ENCODE results near the gene PHACTR1. TPM values are rescaled to one million over a fixed set of nuclear protein-coding genes. Genes with fewer than 3 reads are reported as not detected.

Gene PHACTR1
- total and polyA plus RNA-seq, 4 experiments from 2014 or later = 0.03 to 0.44 (median 0.42) TPM

GRCh38 chr6:13183415-13184088 is 467.0 kb downstream of the PHACTR1 start:
- intact Hi-C loops (cut with micrococcal nuclease) = no loop called here
- Mint-ChIP-seq H3K4me3 (no peak overlapping the region), H3K36me3 (no peaks in the 10 kb centered on the region), H3K4me1 (peaks cover 0 to 2% (median 0%) of the 10 kb centered on the region in 4 donors), H3K27me3 (peaks cover 18 to 24% of the 10 kb centered on the region in 2 donors), H3K9me3 (peaks cover 0 to 1% (median 0%) of the 10 kb centered on the region in 8 donors), H3K27ac (no peak overlapping the region)
- no peaks in the 10 kb centered on the region for H3K9me3 ChIP-seq (ENCODE audit: control insufficient read depth in 1 of 2, low read length in 2 of 2)
- no peak overlapping the region for H3K4me3 ChIP-seq (ENCODE audit: low read length in 2 of 2)
- POLR2A ChIA-PET (ENCODE audit: partially characterized antibody) = no interaction called here
- no peak for DNase-seq
- H3K4me1 ChIP-seq (ENCODE audit: insufficient read depth, low read length) = no peaks in the 10 kb centered on the region
- no peaks in the 10 kb centered on the region for H3K27me3 ChIP-seq (ENCODE audit: insufficient read depth, low read length)
- H3K36me3 ChIP-seq (ENCODE audit: insufficient read depth, low read length) = no peaks in the 10 kb centered on the region
- CTCF ChIA-PET (ENCODE audit: partially characterized antibody) = no interaction called here
- no peak overlapping the region for H3K27ac ChIP-seq (ENCODE audit: low read depth, low read length)

GRCh38 chr6:13184089-13184468 is 467.5 kb downstream of the PHACTR1 start:
- H3K36me3 ChIP-seq (ENCODE audit: insufficient read depth, low read length) = no peaks in the 10 kb centered on the region
- CTCF ChIA-PET (ENCODE audit: partially characterized antibody) = no interaction called here
- POLR2A ChIA-PET (ENCODE audit: partially characterized antibody) = no interaction called here
- H3K27me3 ChIP-seq (ENCODE audit: insufficient read depth, low read length) = no peaks in the 10 kb centered on the region
- peaks cover 18 to 24% of the 10 kb centered on the region in 2 donors for H3K27me3 Mint-ChIP-seq
- DNase-seq = no peak
- H3K27ac Mint-ChIP-seq = no peak overlapping the region
- H3K4me1 ChIP-seq (ENCODE audit: insufficient read depth, low read length) = no peaks in the 10 kb centered on the region
- intact Hi-C loops (cut with micrococcal nuclease) = no loop called here
- H3K4me3 ChIP-seq (ENCODE audit: low read length in 2 of 2) = no peak overlapping the region
- no peaks in the 10 kb centered on the region for H3K9me3 ChIP-seq (ENCODE audit: control insufficient read depth in 1 of 2, low read length in 2 of 2)
- no peak overlapping the region for H3K27ac ChIP-seq (ENCODE audit: low read depth, low read length)
- no peaks in the 10 kb centered on the region for H3K36me3 Mint-ChIP-seq
- H3K4me3 Mint-ChIP-seq = no peak overlapping the region
- peaks cover 0 to 2% (median 0%) of the 10 kb centered on the region in 4 donors for H3K4me1 Mint-ChIP-seq
- H3K9me3 Mint-ChIP-seq = peaks cover 0 to 1% (median 0%) of the 10 kb centered on the region in 8 donors

- H3K36me3 ChIP-seq (ENCODE audit: insufficient read depth, low read length) = no peaks in the 10 kb centered on the region
- H3K4me1 ChIP-seq (ENCODE audit: insufficient read depth, low read length) = no peaks in the 10 kb centered on the region
- intact Hi-C loops (cut with micrococcal nuclease) = no loop called here
- no peak overlapping the region for H3K27ac ChIP-seq (ENCODE audit: low read depth, low read length)
- H3K36me3 Mint-ChIP-seq = no peaks in the 10 kb centered on the region
- H3K27ac Mint-ChIP-seq = peak overlapping the region in 1 of 7 donors; percentile 78
- ChIA-PET POLR2A (ENCODE audit: partially characterized antibody) (no interaction called here), CTCF (ENCODE audit: partially characterized antibody) (interaction anchor here (1.3 kb wide), 1 partner anchor 9 kb away, joined by 3 read pairs; no protein-coding TSS in a partner anchor)
- H3K9me3 ChIP-seq (ENCODE audit: control insufficient read depth in 1 of 2, low read length in 2 of 2) = no peaks in the 10 kb centered on the region
- H3K4me3 ChIP-seq (ENCODE audit: low read length in 2 of 2) = no peak overlapping the region
- no peaks in the 10 kb centered on the region for H3K27me3 ChIP-seq (ENCODE audit: insufficient read depth, low read length)
- no peak for DNase-seq
- H3K9me3 Mint-ChIP-seq = peaks cover 0 to 1% (median 0%) of the 10 kb centered on the region in 8 donors
- peaks cover 0 to 2% (median 0%) of the 10 kb centered on the region in 4 donors for H3K4me1 Mint-ChIP-seq
- no peak overlapping the region for H3K4me3 Mint-ChIP-seq
- H3K27me3 Mint-ChIP-seq = peaks cover 18 to 24% of the 10 kb centered on the region in 2 donors
Measured at GRCh38 chr6:13184547-13184946, 468.0 kb downstream of the PHACTR1 start.

- Histone ChIP-seq H3K36me3 (ENCODE audit: insufficient read depth, low read length) (no peaks in the 10 kb centered on the region), H3K4me1 (ENCODE audit: insufficient read depth, low read length) (no peaks in the 10 kb centered on the region), H3K9me3 (ENCODE audit: control insufficient read depth in 1 of 2, low read length in 2 of 2) (no peaks in the 10 kb centered on the region), H3K4me3 (ENCODE audit: low read length in 2 of 2) (no peak overlapping the region), H3K27me3 (ENCODE audit: insufficient read depth, low read length) (no peaks in the 10 kb centered on the region), H3K27ac (ENCODE audit: low read depth, low read length) (no peak overlapping the region)
- DNase-seq = no peak
- peaks cover 0 to 2% of the 10 kb centered on the region in 2 donors for H3K36me3 Mint-ChIP-seq
- CTCF ChIA-PET (ENCODE audit: partially characterized antibody) = no interaction called here
- peaks cover 18 to 25% of the 10 kb centered on the region in 2 donors for H3K27me3 Mint-ChIP-seq
- H3K27ac Mint-ChIP-seq = no peak overlapping the region
- no peak overlapping the region for H3K4me3 Mint-ChIP-seq
- H3K9me3 Mint-ChIP-seq = no peaks in the 10 kb centered on the region
- POLR2A ChIA-PET (ENCODE audit: partially characterized antibody) = no interaction called here
- intact Hi-C loops (cut with micrococcal nuclease) = no loop called here
- H3K4me1 Mint-ChIP-seq = peaks cover 0 to 2% (median 0%) of the 10 kb centered on the region in 4 donors
Measured at GRCh38 chr6:13186861-13187260, 470.3 kb downstream of the PHACTR1 start.

GRCh38 chr6:13187692-13188091 is 471.1 kb downstream of the PHACTR1 start:
- Histone ChIP-seq H3K4me3 (ENCODE audit: low read length in 2 of 2) (no peak overlapping the region), H3K27me3 (ENCODE audit: insufficient read depth, low read length) (no peaks in the 10 kb centered on the region), H3K27ac (ENCODE audit: low read depth, low read length) (no peak overlapping the region), H3K4me1 (ENCODE audit: insufficient read depth, low read length) (no peaks in the 10 kb centered on the region), H3K36me3 (ENCODE audit: insufficient read depth, low read length) (no peaks in the 10 kb centered on the region), H3K9me3 (ENCODE audit: control insufficient read depth in 1 of 2, low read length in 2 of 2) (no peaks in the 10 kb centered on the region)
- no peak for DNase-seq
- no peak overlapping the region for H3K27ac Mint-ChIP-seq
- intact Hi-C loops (cut with micrococcal nuclease) = no loop called here
- H3K36me3 Mint-ChIP-seq = peaks cover 0 to 2% of the 10 kb centered on the region in 2 donors
- H3K27me3 Mint-ChIP-seq = peaks cover 16 to 27% of the 10 kb centered on the region in 2 donors
- no peaks in the 10 kb centered on the region for H3K9me3 Mint-ChIP-seq
- peaks cover 0 to 2% (median 0%) of the 10 kb centered on the region in 4 donors for H3K4me1 Mint-ChIP-seq
- CTCF ChIA-PET (ENCODE audit: partially characterized antibody) = no interaction called here
- H3K4me3 Mint-ChIP-seq = no peak overlapping the region
- POLR2A ChIA-PET (ENCODE audit: partially characterized antibody) = no interaction called here

- Histone ChIP-seq H3K36me3 (ENCODE audit: insufficient read depth, low read length) (no peaks in the 10 kb centered on the region), H3K9me3 (ENCODE audit: control insufficient read depth in 1 of 2, low read length in 2 of 2) (no peaks in the 10 kb centered on the region), H3K27ac (ENCODE audit: low read depth, low read length) (no peak overlapping the region), H3K4me1 (ENCODE audit: insufficient read depth, low read length) (no peaks in the 10 kb centered on the region), H3K27me3 (ENCODE audit: insufficient read depth, low read length) (no peaks in the 10 kb centered on the region), H3K4me3 (ENCODE audit: low read length in 2 of 2) (no peak overlapping the region)
- Mint-ChIP-seq H3K9me3 (no peaks in the 10 kb centered on the region), H3K36me3 (peaks cover 0 to 2% of the 10 kb centered on the region in 2 donors), H3K27me3 (peaks cover 16 to 29% of the 10 kb centered on the region in 2 donors), H3K4me3 (no peak overlapping the region), H3K27ac (no peak overlapping the region), H3K4me1 (peaks cover 0 to 2% (median 0%) of the 10 kb centered on the region in 4 donors)
- CTCF ChIA-PET (ENCODE audit: partially characterized antibody) = no interaction called here
- intact Hi-C loops (cut with micrococcal nuclease) = no loop called here
- POLR2A ChIA-PET (ENCODE audit: partially characterized antibody) = no interaction called here
- no peak for DNase-seq
Measured at GRCh38 chr6:13188306-13188705, 471.7 kb downstream of the PHACTR1 start.

GRCh38 chr6:13189710-13190109 is 473.1 kb downstream of the PHACTR1 start:
- H3K27me3 ChIP-seq (ENCODE audit: insufficient read depth, low read length) = no peaks in the 10 kb centered on the region
- ChIA-PET CTCF (ENCODE audit: partially characterized antibody) (no interaction called here), POLR2A (ENCODE audit: partially characterized antibody) (no interaction called here)
- Mint-ChIP-seq H3K27ac (no peak overlapping the region), H3K4me3 (no peak overlapping the region), H3K9me3 (no peaks in the 10 kb centered on the region), H3K27me3 (peaks cover 8 to 27% of the 10 kb centered on the region in 2 donors), H3K4me1 (no peaks in the 10 kb centered on the region), H3K36me3 (peaks cover 0 to 2% of the 10 kb centered on the region in 2 donors)
- no peak overlapping the region for H3K27ac ChIP-seq (ENCODE audit: low read depth, low read length)
- no peak for DNase-seq
- H3K4me3 ChIP-seq (ENCODE audit: low read length in 2 of 2) = no peak overlapping the region
- no peaks in the 10 kb centered on the region for H3K9me3 ChIP-seq (ENCODE audit: control insufficient read depth in 1 of 2, low read length in 2 of 2)
- no peaks in the 10 kb centered on the region for H3K4me1 ChIP-seq (ENCODE audit: insufficient read depth, low read length)
- no peaks in the 10 kb centered on the region for H3K36me3 ChIP-seq (ENCODE audit: insufficient read depth, low read length)
- intact Hi-C loops (cut with micrococcal nuclease) = no loop called here

All from CD4-positive, alpha-beta memory T cell (primary cell).